Osteocyte (in vitro differentiated cells): ENCODE results near the gene AVEN. TPM values are rescaled to one million over a fixed set of nuclear protein-coding genes. Genes with fewer than 3 reads are reported as not detected.
"Not testable (repeated sequence)": the region's sequence is repeated elsewhere in the genome, so short reads cannot be mapped to it uniquely, and the experiment has no call there.

Source experiments
- DNase-seq: peaks from one replicate; pipeline ENCODE4 v3.0.0; 2021; ENCODE audit warnings: mixed read lengths; ENCODE audit not compliant: unreplicated experiment; ENCODE audit errors: extremely low spot score
- H3K27ac Mint-ChIP-seq: one replicate; pipeline ENCODE4 v1.8.0; 2021; ENCODE audit warnings: mild to moderate bottlenecking, mixed read lengths; ENCODE audit not compliant: unreplicated experiment
- H3K27me3 Mint-ChIP-seq: one replicate; pipeline ENCODE4 v1.8.0; 2021; ENCODE audit warnings: mixed read lengths; ENCODE audit not compliant: unreplicated experiment
- H3K36me3 Mint-ChIP-seq: one replicate; pipeline ENCODE4 v1.8.0; 2021; ENCODE audit warnings: mixed read lengths; ENCODE audit not compliant: unreplicated experiment
- H3K4me1 Mint-ChIP-seq: one replicate; pipeline ENCODE4 v1.8.0; 2021; ENCODE audit warnings: mixed read lengths; ENCODE audit not compliant: unreplicated experiment
- H3K4me3 Mint-ChIP-seq: one replicate; pipeline ENCODE4 v1.8.0; 2021; ENCODE audit warnings: mild to moderate bottlenecking, moderate library complexity, mixed read lengths; ENCODE audit not compliant: unreplicated experiment
- H3K9me3 Mint-ChIP-seq: one replicate; pipeline ENCODE4 v1.8.0; 2021; ENCODE audit warnings: mixed read lengths; ENCODE audit not compliant: unreplicated experiment
- CTCF ChIP-seq: fragments of 200-600 bp; sonication (generic); IDR thresholded peaks from 2 replicates; pipeline ENCODE4 v1.5.0; 2021; ENCODE audit warnings: antibody characterized with exemption, mild to moderate bottlenecking, moderate library complexity
- total RNA-seq: library from RNA; stranded (reverse); gene quantifications from 2 replicates; pipeline ENCODE4 v1.2.1, GENCODE V29; 2021

Gene AVEN
- total RNA-seq, 1 donor from 2014 or later: 12.5 TPM

GRCh38 chr15:34023907-34024306 is 15.1 kb downstream of the AVEN start:
- H3K4me1 Mint-ChIP-seq: peaks cover 4% of the 10 kb centered on the region
- no peaks in the 10 kb centered on the region for H3K9me3 Mint-ChIP-seq
- H3K4me3 Mint-ChIP-seq: no peak overlapping the region
- no peak overlapping the region for H3K27ac Mint-ChIP-seq
- DNase-seq: no peak
- TF ChIP-seq CTCF: no peak
- peaks cover 2% of the 10 kb centered on the region for H3K36me3 Mint-ChIP-seq
- H3K27me3 Mint-ChIP-seq: no peaks in the 10 kb centered on the region

GRCh38 chr15:34019369-34019990 is 19.5 kb downstream of the AVEN start:
- TF ChIP-seq CTCF: no peak
- Mint-ChIP-seq H3K4me3 (no peak overlapping the region), H3K27me3 (no peaks in the 10 kb centered on the region), H3K9me3 (no peaks in the 10 kb centered on the region), H3K36me3 (peaks cover 6% of the 10 kb centered on the region), H3K27ac (no peak overlapping the region), H3K4me1 (peaks cover 20% of the 10 kb centered on the region)
- no peak for DNase-seq

- not testable (repeated sequence) for H3K36me3 Mint-ChIP-seq, H3K9me3 Mint-ChIP-seq, H3K27me3 Mint-ChIP-seq, H3K27ac Mint-ChIP-seq, H3K4me3 Mint-ChIP-seq, DNase-seq
- H3K4me1 Mint-ChIP-seq: peaks cover 25% of the 10 kb centered on the region
These were observed 20.3 kb downstream of the AVEN start for GRCh38 chr15:34018738-34019137.

- Mint-ChIP-seq H3K27me3 (no peaks in the 10 kb centered on the region), H3K27ac (no peak overlapping the region), H3K4me1 (peaks cover 27% of the 10 kb centered on the region), H3K4me3 (no peak overlapping the region), H3K9me3 (no peaks in the 10 kb centered on the region), H3K36me3 (peaks cover 6% of the 10 kb centered on the region)
- no peak for TF ChIP-seq CTCF
- no peak for DNase-seq
These were observed 20.9 kb downstream of the AVEN start for GRCh38 chr15:34018021-34018645.

GRCh38 chr15:34014556-34014955 is 24.4 kb downstream of the AVEN start:
- H3K36me3 Mint-ChIP-seq: peaks cover 5% of the 10 kb centered on the region
- no peak for DNase-seq
- no peaks in the 10 kb centered on the region for H3K9me3 Mint-ChIP-seq
- peak overlapping the region; percentile 78 for H3K27ac Mint-ChIP-seq
- TF ChIP-seq CTCF: no peak
- no peak overlapping the region for H3K4me3 Mint-ChIP-seq
- no peaks in the 10 kb centered on the region for H3K27me3 Mint-ChIP-seq
- H3K4me1 Mint-ChIP-seq: peaks cover 33% of the 10 kb centered on the region
